ENCODE results near the gene FAM50B.
A peak's percentile ranks its signal among the peaks of the same experiment; 100 is the strongest.

The FAM50B gene

DNA sequence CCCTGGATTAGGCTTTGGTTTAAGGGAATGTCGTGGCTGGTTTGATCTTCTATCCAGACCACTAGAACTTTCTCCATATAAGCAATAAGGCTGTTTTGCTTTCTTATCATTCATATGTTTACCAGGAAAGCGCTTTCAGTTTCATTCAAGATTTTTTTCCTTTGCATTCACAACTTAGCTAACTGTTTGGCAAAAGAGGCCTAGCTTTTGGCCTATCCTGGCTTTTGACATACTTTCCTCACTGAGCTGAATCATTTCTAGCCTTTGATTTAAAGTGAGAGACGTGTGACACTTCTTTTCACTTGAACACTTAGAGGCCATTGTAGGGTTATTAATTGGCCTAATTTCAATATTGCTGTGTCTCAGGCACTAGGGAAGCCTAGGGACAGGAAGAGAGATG is 1.7 kb upstream of the FAM50B start:
- in situ Hi-C loops (cut with MboI; ENCODE audit: low pct_unique_long_range_greater_than_20kb, low sequenced_read_pairs, unreplicated experiment), result no loop called here
- DNase-seq (ENCODE audit: low spot score), result no peak
- TF ChIP-seq, protein P1, sequence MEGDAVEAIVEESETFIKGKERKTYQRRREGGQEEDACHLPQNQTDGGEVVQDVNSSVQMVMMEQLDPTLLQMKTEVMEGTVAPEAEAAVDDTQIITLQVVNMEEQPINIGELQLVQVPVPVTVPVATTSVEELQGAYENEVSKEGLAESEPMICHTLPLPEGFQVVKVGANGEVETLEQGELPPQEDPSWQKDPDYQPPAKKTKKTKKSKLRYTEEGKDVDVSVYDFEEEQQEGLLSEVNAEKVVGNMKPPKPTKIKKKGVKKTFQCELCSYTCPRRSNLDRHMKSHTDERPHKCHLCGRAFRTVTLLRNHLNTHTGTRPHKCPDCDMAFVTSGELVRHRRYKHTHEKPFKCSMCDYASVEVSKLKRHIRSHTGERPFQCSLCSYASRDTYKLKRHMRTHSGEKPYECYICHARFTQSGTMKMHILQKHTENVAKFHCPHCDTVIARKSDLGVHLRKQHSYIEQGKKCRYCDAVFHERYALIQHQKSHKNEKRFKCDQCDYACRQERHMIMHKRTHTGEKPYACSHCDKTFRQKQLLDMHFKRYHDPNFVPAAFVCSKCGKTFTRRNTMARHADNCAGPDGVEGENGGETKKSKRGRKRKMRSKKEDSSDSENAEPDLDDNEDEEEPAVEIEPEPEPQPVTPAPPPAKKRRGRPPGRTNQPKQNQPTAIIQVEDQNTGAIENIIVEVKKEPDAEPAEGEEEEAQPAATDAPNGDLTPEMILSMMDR (IDR thresholded peaks at IDR 0.05; ENCODE audit: extremely low read depth, insufficient read depth, missing control alignments), result no peak

DNA sequence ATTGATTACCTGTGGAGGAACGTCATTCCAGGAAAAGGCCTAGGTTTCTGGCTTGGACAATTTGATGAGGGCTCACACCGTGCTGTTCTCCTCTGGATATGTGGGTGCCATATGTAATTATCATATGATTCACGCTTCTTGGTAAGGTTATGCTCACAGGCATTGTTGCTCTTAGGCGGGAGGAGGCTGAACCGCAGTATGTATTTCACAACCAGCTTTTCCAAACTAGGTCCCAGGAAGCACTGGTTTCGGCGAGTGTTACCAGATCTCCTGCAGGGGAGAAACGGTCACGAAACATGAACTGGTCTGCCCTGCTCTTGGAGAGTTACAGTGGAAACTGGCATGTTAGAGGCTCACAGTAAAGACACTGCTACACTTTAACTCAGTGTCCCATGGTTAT is 793 bp upstream of the FAM50B start:
- TF ChIP-seq, protein P1 (IDR thresholded peaks at IDR 0.05; ENCODE audit: extremely low read depth, insufficient read depth, missing control alignments), result no peak
- no peak for DNase-seq (ENCODE audit: low spot score)
- in situ Hi-C loops (cut with MboI; ENCODE audit: low pct_unique_long_range_greater_than_20kb, low sequenced_read_pairs, unreplicated experiment), result no loop called here

DNA sequence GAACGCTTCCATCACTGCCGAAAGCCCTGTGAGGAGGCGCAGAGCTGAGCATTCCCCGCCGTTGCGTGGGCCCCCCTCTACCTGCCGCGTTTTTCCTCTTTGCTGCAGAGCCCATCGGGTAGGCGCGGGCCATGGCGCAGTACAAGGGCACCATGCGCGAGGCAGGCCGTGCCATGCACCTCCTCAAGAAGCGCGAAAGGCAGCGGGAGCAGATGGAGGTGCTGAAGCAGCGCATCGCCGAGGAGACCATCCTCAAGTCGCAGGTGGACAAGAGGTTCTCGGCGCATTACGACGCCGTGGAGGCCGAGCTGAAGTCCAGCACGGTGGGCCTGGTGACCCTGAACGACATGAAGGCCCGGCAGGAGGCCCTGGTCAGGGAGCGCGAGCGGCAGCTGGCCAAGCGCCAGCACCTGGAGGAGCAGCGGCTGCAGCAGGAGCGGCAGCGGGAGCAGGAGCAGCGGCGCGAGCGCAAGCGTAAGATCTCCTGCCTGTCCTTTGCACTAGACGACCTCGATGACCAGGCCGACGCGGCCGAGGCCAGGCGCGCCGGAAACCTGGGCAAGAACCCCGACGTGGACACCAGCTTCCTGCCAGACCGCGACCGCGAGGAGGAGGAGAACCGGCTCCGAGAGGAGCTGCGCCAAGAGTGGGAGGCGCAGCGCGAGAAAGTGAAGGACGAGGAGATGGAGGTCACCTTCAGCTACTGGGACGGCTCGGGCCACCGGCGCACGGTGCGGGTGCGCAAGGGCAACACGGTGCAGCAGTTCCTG is 693 bp downstream of the FAM50B start:
- in situ Hi-C loops (cut with MboI; ENCODE audit: low pct_unique_long_range_greater_than_20kb, low sequenced_read_pairs, unreplicated experiment), result no loop called here
- TF ChIP-seq, protein P1 (IDR thresholded peaks at IDR 0.05; ENCODE audit: extremely low read depth, insufficient read depth, missing control alignments), result no peak

GRCh38 chr6:3850451-3851203 is 1.5 kb downstream of the FAM50B start:
- DNase-seq (ENCODE audit: low spot score), result peak; percentile 61
- in situ Hi-C loops (cut with MboI; ENCODE audit: low pct_unique_long_range_greater_than_20kb, low sequenced_read_pairs, unreplicated experiment), result no loop called here

More for the DNA sequence above, 693 bp downstream of the FAM50B start:
- no peak for DNase-seq (ENCODE audit: low spot score)

DNA sequence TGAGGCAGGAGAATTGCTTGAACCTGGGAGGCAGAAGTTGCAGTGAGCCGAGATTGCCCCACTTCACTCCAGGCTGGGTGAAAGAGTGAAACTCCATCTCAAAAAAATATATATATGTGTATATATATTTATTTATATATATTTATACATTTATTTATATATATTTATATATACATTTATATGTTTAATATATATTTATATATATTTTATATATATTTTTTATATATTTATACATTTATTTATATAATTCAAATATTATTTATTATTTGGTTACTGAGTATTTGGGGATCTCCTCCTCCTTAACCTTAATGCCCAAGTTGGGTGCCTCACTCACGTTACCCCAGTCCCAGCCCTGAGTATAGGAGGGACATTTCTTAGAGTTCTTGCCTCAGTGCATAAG is 2.7 kb downstream of the FAM50B start:
- no peak for DNase-seq (ENCODE audit: low spot score)
- in situ Hi-C loops (cut with MboI; ENCODE audit: low pct_unique_long_range_greater_than_20kb, low sequenced_read_pairs, unreplicated experiment), result no loop called here
- TF ChIP-seq, protein P1 (IDR thresholded peaks at IDR 0.05; ENCODE audit: extremely low read depth, insufficient read depth, missing control alignments), result no peak

More at GRCh38 chr6:3850451-3851203, 1.5 kb downstream of the FAM50B start:
- TF ChIP-seq, protein P1 (IDR thresholded peaks at IDR 0.05; ENCODE audit: extremely low read depth, insufficient read depth, missing control alignments), result no peak

GRCh38 chr6:3852391-3852790 is 3.2 kb downstream of the FAM50B start:
- in situ Hi-C loops (cut with MboI; ENCODE audit: low pct_unique_long_range_greater_than_20kb, low sequenced_read_pairs, unreplicated experiment), result no loop called here
- TF ChIP-seq, protein P1 (IDR thresholded peaks at IDR 0.05; ENCODE audit: extremely low read depth, insufficient read depth, missing control alignments), result no peak
- no peak for DNase-seq (ENCODE audit: low spot score)
